PFSK-1 (cell line): Measurements from ENCODE around the gene STX7.

Experiments used
- REST ChIP-seq, 2 experiments: IDR thresholded peaks; 2 replicates each; pipeline versions ENCODE4 v1.6.1 to v1.8.0; 2011 to 2012; ENCODE audit warnings: low read depth in 2 of 2, low read length in 2 of 2, control low read depth in 1 of 2, inconsistent platforms in 1 of 2, mild to moderate bottlenecking in 1 of 2, moderate library complexity in 1 of 2; ENCODE audit not compliant: insufficient read depth in 1 of 2
- SIN3A ChIP-seq: IDR thresholded peaks from 2 replicates; pipeline ENCODE4 v1.6.1; 2012; ENCODE audit warnings: mild to moderate bottlenecking, low read length, moderate library complexity, borderline replicate concordance; ENCODE audit not compliant: insufficient read depth
- TAF1 ChIP-seq: IDR thresholded peaks from 2 replicates; pipeline ENCODE4 v1.6.1; 2012; ENCODE audit warnings: low read length, control low read depth, borderline replicate concordance; ENCODE audit not compliant: insufficient read depth

GRCh38 chr6:132459605-132459952 is 53.3 kb downstream of the STX7 start:
- TF ChIP-seq REST (IDR thresholded peaks at IDR 0.05; ENCODE audit: insufficient read depth in 1 of 2, low read depth in 2 of 2, low read length in 2 of 2) = no peak
- no peak for TF ChIP-seq TAF1
- no peak for TF ChIP-seq SIN3A
